ENCODE results near the gene DPYD. TPM values are rescaled to one million over a fixed set of nuclear protein-coding genes. Genes with fewer than 3 reads are reported as not detected.

DPYD gene
- total RNA-seq, 2 experiments from 2014 or later, result 34.4 to 35.9 TPM

DNA sequence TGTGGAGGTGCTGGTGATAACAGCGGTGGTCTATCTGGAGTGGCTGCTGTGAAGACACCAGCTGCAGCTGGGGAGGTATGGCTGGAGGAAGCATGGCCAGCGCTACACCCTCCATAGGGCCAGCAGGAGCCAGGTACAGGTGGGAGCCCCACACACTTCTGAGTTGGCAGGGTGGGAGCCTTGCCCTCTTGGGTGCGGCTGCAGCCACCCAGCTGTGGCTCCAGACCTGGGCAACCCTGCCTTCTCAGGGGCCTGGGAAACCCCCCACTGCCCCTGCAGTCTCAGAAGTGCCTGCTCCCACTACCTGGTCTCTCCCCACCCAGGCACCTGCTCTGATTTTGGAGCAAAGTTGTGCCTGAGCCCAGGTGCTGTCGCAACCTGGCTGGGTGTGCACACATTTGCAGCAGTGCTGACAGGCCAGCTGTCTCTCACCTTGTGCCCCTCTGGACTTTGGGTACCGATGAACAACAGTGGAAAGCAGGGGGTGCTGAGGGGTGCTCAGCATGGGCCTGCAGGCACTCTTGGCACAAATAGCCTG is 76.2 kb downstream of the DPYD start:
- H3K27me3 Mint-ChIP-seq, result no peaks in the 10 kb centered on the region
- H3K27ac ChIP-seq (ENCODE audit: low read depth in 1 of 2, low read length in 2 of 2), result no peak overlapping the region
- H3K4me1 ChIP-seq (ENCODE audit: insufficient read depth, low read length), result no peaks in the 10 kb centered on the region
- H3K4me3 ChIP-seq (ENCODE audit: low read length), result no peak overlapping the region
- peaks cover 7% of the 10 kb centered on the region for H3K4me1 Mint-ChIP-seq (ENCODE audit: low read depth)
- H3K36me3 Mint-ChIP-seq (ENCODE audit: low read depth), result peaks cover 19% of the 10 kb centered on the region
- peaks cover 0 to 7% of the 10 kb centered on the region in 2 experiments for H3K9me3 ChIP-seq (ENCODE audit: control insufficient read depth in 1 of 2, insufficient read depth in 1 of 2, low read length in 2 of 2)
- H3K36me3 ChIP-seq (ENCODE audit: insufficient read depth, low read length), result peaks cover 11% of the 10 kb centered on the region
- no peaks in the 10 kb centered on the region for H3K27me3 ChIP-seq (ENCODE audit: control insufficient read depth in 1 of 2, insufficient read depth in 2 of 2, low read length in 2 of 2)
- no peak for DNase-seq
- H3K4me3 Mint-ChIP-seq, result no peak overlapping the region
- intact Hi-C loops (cut with DNase I, micrococcal nuclease), result no loop called here
- CTCF ChIA-PET, result no interaction called here
- TF ChIP-seq, protein P1, sequence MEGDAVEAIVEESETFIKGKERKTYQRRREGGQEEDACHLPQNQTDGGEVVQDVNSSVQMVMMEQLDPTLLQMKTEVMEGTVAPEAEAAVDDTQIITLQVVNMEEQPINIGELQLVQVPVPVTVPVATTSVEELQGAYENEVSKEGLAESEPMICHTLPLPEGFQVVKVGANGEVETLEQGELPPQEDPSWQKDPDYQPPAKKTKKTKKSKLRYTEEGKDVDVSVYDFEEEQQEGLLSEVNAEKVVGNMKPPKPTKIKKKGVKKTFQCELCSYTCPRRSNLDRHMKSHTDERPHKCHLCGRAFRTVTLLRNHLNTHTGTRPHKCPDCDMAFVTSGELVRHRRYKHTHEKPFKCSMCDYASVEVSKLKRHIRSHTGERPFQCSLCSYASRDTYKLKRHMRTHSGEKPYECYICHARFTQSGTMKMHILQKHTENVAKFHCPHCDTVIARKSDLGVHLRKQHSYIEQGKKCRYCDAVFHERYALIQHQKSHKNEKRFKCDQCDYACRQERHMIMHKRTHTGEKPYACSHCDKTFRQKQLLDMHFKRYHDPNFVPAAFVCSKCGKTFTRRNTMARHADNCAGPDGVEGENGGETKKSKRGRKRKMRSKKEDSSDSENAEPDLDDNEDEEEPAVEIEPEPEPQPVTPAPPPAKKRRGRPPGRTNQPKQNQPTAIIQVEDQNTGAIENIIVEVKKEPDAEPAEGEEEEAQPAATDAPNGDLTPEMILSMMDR (IDR thresholded peaks at IDR 0.05), result no peak
- H3K27ac Mint-ChIP-seq, result no peak overlapping the region
- ATAC-seq (ENCODE audit: poor library complexity), result no peak
- POLR2A ChIA-PET, result no interaction called here
- H3K9me3 Mint-ChIP-seq, result no peaks in the 10 kb centered on the region

DNA sequence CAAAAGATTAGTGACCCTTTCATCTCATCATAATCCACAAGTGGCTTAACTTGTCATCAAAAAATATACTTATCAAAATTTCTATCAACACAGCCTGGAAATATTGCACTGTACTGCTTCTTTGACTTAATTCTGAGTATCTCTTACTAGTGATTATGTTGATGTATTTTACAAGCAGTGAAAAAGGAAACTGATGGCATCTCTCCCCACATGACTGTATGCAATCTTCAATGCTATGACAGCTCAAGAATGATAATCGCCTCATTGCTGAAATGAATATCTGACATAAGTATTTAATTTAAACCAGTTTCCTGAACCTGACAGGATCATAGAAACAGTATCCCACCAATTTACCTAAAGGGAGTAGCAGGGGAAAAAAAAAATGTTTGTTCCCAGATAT is 79.5 kb downstream of the DPYD start:
- intact Hi-C loops (cut with DNase I, micrococcal nuclease), result no loop called here
- Mint-ChIP-seq H3K4me3 (no peak overlapping the region), H3K9me3 (no peaks in the 10 kb centered on the region), H3K27ac (no peak overlapping the region), H3K4me1 (ENCODE audit: low read depth) (peaks cover 10% of the 10 kb centered on the region), H3K36me3 (ENCODE audit: low read depth) (peaks cover 23% of the 10 kb centered on the region), H3K27me3 (no peaks in the 10 kb centered on the region)
- TF ChIP-seq, protein P1 (IDR thresholded peaks at IDR 0.05), result no peak
- no peak overlapping the region for H3K4me3 ChIP-seq (ENCODE audit: low read length)
- no peak for DNase-seq
- peaks cover 11% of the 10 kb centered on the region for H3K36me3 ChIP-seq (ENCODE audit: insufficient read depth, low read length)
- H3K9me3 ChIP-seq (ENCODE audit: control insufficient read depth in 1 of 2, insufficient read depth in 1 of 2, low read length in 2 of 2), result peaks cover 0 to 7% of the 10 kb centered on the region in 2 experiments
- ATAC-seq (ENCODE audit: poor library complexity), result no peak
- no peak overlapping the region for H3K27ac ChIP-seq (ENCODE audit: low read depth in 1 of 2, low read length in 2 of 2)
- no peaks in the 10 kb centered on the region for H3K4me1 ChIP-seq (ENCODE audit: insufficient read depth, low read length)
- POLR2A ChIA-PET, result no interaction called here
- no peaks in the 10 kb centered on the region for H3K27me3 ChIP-seq (ENCODE audit: control insufficient read depth in 1 of 2, insufficient read depth in 2 of 2, low read length in 2 of 2)
- CTCF ChIA-PET, result no interaction called here

DNA sequence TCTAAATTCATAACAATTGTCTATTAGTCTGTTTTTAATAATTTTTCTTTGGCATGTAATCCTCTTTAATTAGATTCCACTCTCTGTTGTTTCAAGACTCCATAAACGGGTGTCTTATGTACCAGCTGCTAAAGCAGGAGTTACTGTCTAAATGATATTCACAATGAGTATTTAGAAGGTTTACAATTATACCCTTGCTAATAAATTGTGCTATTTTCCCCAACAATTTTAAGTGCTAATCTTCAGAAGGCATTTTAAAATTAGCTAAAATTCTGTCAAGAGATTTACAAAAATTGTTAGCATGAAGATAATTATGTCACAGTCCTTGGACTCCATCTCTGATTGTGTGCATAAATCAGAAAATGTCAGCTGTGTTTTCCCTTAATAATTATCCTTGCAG is 83.7 kb downstream of the DPYD start:
- Mint-ChIP-seq H3K27me3 (no peaks in the 10 kb centered on the region), H3K9me3 (no peaks in the 10 kb centered on the region), H3K4me3 (no peak overlapping the region), H3K27ac (no peak overlapping the region), H3K4me1 (ENCODE audit: low read depth) (peaks cover 10% of the 10 kb centered on the region), H3K36me3 (ENCODE audit: low read depth) (peaks cover 6% of the 10 kb centered on the region)
- ChIA-PET CTCF (interaction anchor here (0.5 kb wide), 1 partner anchor 22 kb away, joined by 3 read pairs; no protein-coding TSS in a partner anchor), POLR2A (no interaction called here)
- Histone ChIP-seq H3K27ac (ENCODE audit: low read depth in 1 of 2, low read length in 2 of 2) (no peak overlapping the region), H3K27me3 (ENCODE audit: control insufficient read depth in 1 of 2, insufficient read depth in 2 of 2, low read length in 2 of 2) (no peaks in the 10 kb centered on the region), H3K4me3 (ENCODE audit: low read length) (no peak overlapping the region), H3K4me1 (ENCODE audit: insufficient read depth, low read length) (no peaks in the 10 kb centered on the region), H3K36me3 (ENCODE audit: insufficient read depth, low read length) (no peaks in the 10 kb centered on the region), H3K9me3 (ENCODE audit: control insufficient read depth in 1 of 2, insufficient read depth in 1 of 2, low read length in 2 of 2) (no peaks in the 10 kb centered on the region)
- DNase-seq, result no peak
- intact Hi-C loops (cut with DNase I, micrococcal nuclease), result no loop called here
- TF ChIP-seq, protein P1 (IDR thresholded peaks at IDR 0.05), result no peak
- ATAC-seq (ENCODE audit: poor library complexity), result no peak

All from CD4-positive, alpha-beta T cell (primary cell).